H1 (cell line): Measurements from ENCODE around the gene ATP6AP1. TPM values are rescaled to one million over a fixed set of nuclear protein-coding genes. Genes with fewer than 3 reads are reported as not detected.

Experiments used
- CTCF ChIA-PET: fragments of 300-600 bp; sonication (Branson Sonifier 250); formaldehyde crosslinking; loops from one replicate; lab custom pipeline; 2021; ENCODE audit not compliant: partially characterized antibody; lab: Charles Lee
- POLR2A ChIA-PET: fragments of 300-600 bp; sonication (Branson Sonifier 250); formaldehyde crosslinking; loops from one replicate; lab custom pipeline; 2021; ENCODE audit warnings: inconsistent platforms; ENCODE audit not compliant: partially characterized antibody; lab: Charles Lee
- DNase-seq, 2 experiments: peaks; one replicate each; pipeline versions ENCODE4 v3.0.0 to v3.0.0-alpha.2; 2010 to 2022; ENCODE audit warnings: low spot score in 2 of 2, low read depth in 1 of 2, mixed read lengths in 1 of 2
- FAIRE-seq: peaks from 2 replicates; lab custom pipeline; 2011; peaks lifted over from hg19 to GRCh38; lab: Jason Lieb, UNC
- H2AFZ ChIP-seq: 2 replicates; pipeline ENCODE4 v1.8.1; 2012; ENCODE audit warnings: low read length, inconsistent platforms
- H2AK5ac ChIP-seq: 2 replicates; pipeline ENCODE4 v1.6.1; 2013; ENCODE audit warnings: low read depth, low read length
- H2BK120ac ChIP-seq: replicated peaks from 2 replicates; pipeline ENCODE3; 2013; ENCODE audit warnings: low read depth, low read length, inconsistent platforms
- H2BK12ac ChIP-seq: 2 replicates; pipeline ENCODE4 v1.6.1; 2013; ENCODE audit warnings: low read depth, low read length
- H2BK15ac ChIP-seq: 2 replicates; pipeline ENCODE4 v1.6.1; 2013; ENCODE audit warnings: low read length
- H2BK20ac ChIP-seq: 2 replicates; pipeline ENCODE4 v1.6.1; 2013; ENCODE audit warnings: low read length
- H2BK5ac ChIP-seq: 2 replicates; pipeline ENCODE4 v1.6.1; 2013; ENCODE audit warnings: low read depth, low read length
- H3K14ac ChIP-seq: 2 replicates; pipeline ENCODE4 v1.6.1; 2013; ENCODE audit warnings: inconsistent platforms; ENCODE audit not compliant: insufficient read length
- H3K18ac ChIP-seq: 2 replicates; pipeline ENCODE4 v1.6.1; 2013; ENCODE audit warnings: low read length; ENCODE audit errors: extremely low read depth
- H3K23ac ChIP-seq: 2 replicates; pipeline ENCODE4 v1.6.1; 2013; ENCODE audit warnings: inconsistent platforms; ENCODE audit not compliant: insufficient read length
- H3K23me2 ChIP-seq: 2 replicates; pipeline ENCODE4 v1.6.1; 2013; ENCODE audit warnings: low read depth, low read length
- H3K27ac ChIP-seq: 2 replicates; pipeline ENCODE4 v1.6.1; 2011; ENCODE audit warnings: low read depth, low read length, inconsistent platforms
- H3K27me3 ChIP-seq, 4 experiments: replicated peaks in 1 of 4; 1 replicate in 1 of 4; 2 replicates in 3 of 4; pipeline versions ENCODE4 v1.6.1 to v1.8.1; 2011 to 2013; ENCODE audit warnings: low read length in 3 of 4, mild to moderate bottlenecking in 3 of 4, inconsistent platforms in 2 of 4, mixed read lengths in 2 of 4, moderate library complexity in 1 of 4; ENCODE audit not compliant: control insufficient read depth in 3 of 4, insufficient read depth in 3 of 4; ENCODE audit errors: extremely low read depth in 1 of 4
- H3K36me3 ChIP-seq, 4 experiments: 2 replicates each; pipeline versions ENCODE4 v1.6.1 to v1.8.1; 2011 to 2013; ENCODE audit warnings: mild to moderate bottlenecking in 4 of 4, low read length in 3 of 4, moderate library complexity in 2 of 4, control low read depth in 1 of 4, inconsistent platforms in 1 of 4; ENCODE audit not compliant: insufficient read depth in 4 of 4, control insufficient read depth in 2 of 4
- H3K4ac ChIP-seq: replicated peaks from 2 replicates; pipeline ENCODE3; 2013; ENCODE audit warnings: low read length, low read depth, mixed read lengths, inconsistent platforms; ENCODE audit not compliant: insufficient read length
- H3K4me1 ChIP-seq, 4 experiments: replicated peaks in 1 of 4; 1 replicate in 1 of 4; 2 replicates in 3 of 4; pipeline versions ENCODE4 v1.6.1 to v1.8.1; 2011 to 2013; ENCODE audit warnings: low read length in 3 of 4, inconsistent platforms in 2 of 4, mixed read lengths in 1 of 4; ENCODE audit not compliant: insufficient read depth in 4 of 4, control insufficient read depth in 3 of 4
- H3K4me2 ChIP-seq, 2 experiments: 2 replicates each; pipeline versions ENCODE4 v1.6.1 to v1.8.1; 2011 to 2013; ENCODE audit warnings: low read depth in 2 of 2, low read length in 2 of 2, control low read depth in 1 of 2, inconsistent platforms in 1 of 2, mild to moderate bottlenecking in 1 of 2; ENCODE audit not compliant: insufficient read depth in 1 of 2
- H3K4me3 ChIP-seq, 4 experiments: fragments of 200-600, 300-600 bp in 1 of 4; sonication (generic), shearing (Covaris generic), sonication (Bioruptor Twin) in 1 of 4; 2 replicates each; pipeline versions ENCODE4 v1.5.1 to v1.8.1; 2011 to 2016; ENCODE audit warnings: low read length in 4 of 4, low read depth in 3 of 4, control low read depth in 2 of 4, inconsistent platforms in 2 of 4, mild to moderate bottlenecking in 2 of 4, mixed read lengths in 1 of 4, moderate library complexity in 1 of 4; ENCODE audit not compliant: insufficient read depth in 2 of 4; ENCODE audit errors: extremely low read depth in 1 of 4
- H3K56ac ChIP-seq: replicated peaks from 2 replicates; pipeline ENCODE3; 2013; ENCODE audit warnings: low read depth, mild to moderate bottlenecking, mixed read lengths, low read length, inconsistent platforms; ENCODE audit not compliant: insufficient read length
- H3K79me1 ChIP-seq: 2 replicates; pipeline ENCODE4 v1.6.1; 2013; ENCODE audit warnings: low read depth, low read length, control low read depth
- H3K79me2 ChIP-seq, 2 experiments: 2 replicates each; pipeline versions ENCODE4 v1.6.1 to v1.8.1; 2012 to 2013; ENCODE audit warnings: low read length in 2 of 2, mild to moderate bottlenecking in 2 of 2, inconsistent platforms in 1 of 2; ENCODE audit not compliant: insufficient read depth in 2 of 2, control insufficient read depth in 1 of 2
- H3K9ac ChIP-seq, 4 experiments: replicated peaks in 1 of 4; 1 replicate in 1 of 4; 2 replicates in 3 of 4; pipeline versions ENCODE4 v1.6.1 to v1.8.1; 2011 to 2013; ENCODE audit warnings: low read depth in 3 of 4, low read length in 3 of 4, control low read depth in 2 of 4, mild to moderate bottlenecking in 2 of 4, moderate library complexity in 2 of 4, inconsistent platforms in 1 of 4; ENCODE audit errors: extremely low read depth in 1 of 4
- H3K9me3 ChIP-seq, 2 experiments: 2 replicates each; pipeline versions ENCODE4 v1.6.1 to v1.8.1; 2012 to 2013; ENCODE audit warnings: mild to moderate bottlenecking in 2 of 2, moderate library complexity in 2 of 2, control low read depth in 1 of 2, inconsistent platforms in 1 of 2, low read depth in 1 of 2, low read length in 1 of 2, mixed read lengths in 1 of 2; ENCODE audit not compliant: insufficient read depth in 2 of 2
- H4K20me1 ChIP-seq, 2 experiments: replicated peaks in 1 of 2; 2 replicates each; pipeline versions ENCODE3 to v1.8.1; 2011 to 2013; ENCODE audit warnings: inconsistent platforms in 2 of 2, low read length in 2 of 2, mild to moderate bottlenecking in 1 of 2; ENCODE audit not compliant: insufficient read depth in 2 of 2, control insufficient read depth in 1 of 2
- H4K5ac ChIP-seq: 2 replicates; pipeline ENCODE4 v1.6.1; 2013; ENCODE audit warnings: low read length, low read depth, mixed read lengths, inconsistent platforms; ENCODE audit not compliant: insufficient read length
- H4K8ac ChIP-seq: 2 replicates; pipeline ENCODE4 v1.8.0; 2013; ENCODE audit warnings: mild to moderate bottlenecking, moderate library complexity, low read length, inconsistent platforms; ENCODE audit not compliant: insufficient read depth; ENCODE audit errors: extremely low read depth
- H4K91ac ChIP-seq: replicated peaks from 2 replicates; pipeline ENCODE3; 2013; ENCODE audit warnings: low read length, mixed read lengths, inconsistent platforms; ENCODE audit not compliant: insufficient read length
- EP300 ChIP-seq, 2 experiments: IDR thresholded peaks; 1 replicate in 1 of 2; 2 replicates in 1 of 2; pipeline ENCODE4 v1.6.1; 2011 to 2012; ENCODE audit warnings: low read depth in 2 of 2, low read length in 2 of 2, mild to moderate bottlenecking in 2 of 2, borderline replicate concordance in 1 of 2, inconsistent platforms in 1 of 2, moderate library complexity in 1 of 2
- POLR2A ChIP-seq, 2 experiments: IDR thresholded peaks; 1 replicate in 1 of 2; 2 replicates in 1 of 2; pipeline ENCODE4 v1.6.1; 2011; ENCODE audit warnings: low read depth in 2 of 2, low read length in 2 of 2, mild to moderate bottlenecking in 2 of 2; ENCODE audit errors: control extremely low read depth in 1 of 2
- RBBP5 ChIP-seq: IDR thresholded peaks from 2 replicates; pipeline ENCODE4 v1.7.1; 2012; ENCODE audit warnings: low read depth, mild to moderate bottlenecking, inconsistent platforms, low read length, moderate library complexity, borderline replicate concordance
- SP1 ChIP-seq: IDR thresholded peaks from 2 replicates; pipeline ENCODE4 v1.6.1; 2011; ENCODE audit warnings: low read depth, low read length
- TEAD4 ChIP-seq: IDR thresholded peaks from 2 replicates; pipeline ENCODE4 v1.6.1; 2012; ENCODE audit warnings: low read depth, low read length, inconsistent platforms, mixed read lengths
- WGBS, 2 experiments: shearing (Covaris generic) in 1 of 2; methylation state at CpG; one replicate each; pipeline versions ENCODE4 v1.1.6 to v1.1.7; 2013 to 2015; ENCODE audit warnings: low lambda C conversion rate in 2 of 2, mixed read lengths in 2 of 2, inconsistent platforms in 1 of 2, low coverage in 1 of 2, missing lambda C conversion rate in 1 of 2; ENCODE audit not compliant: insufficient replicate concordance in 2 of 2, insufficient coverage in 1 of 2, insufficient read length in 1 of 2; ENCODE audit errors: extremely low coverage in 1 of 2, missing lambda C conversion rate in 1 of 2; 5-methylcytosine and 5-hydroxymethylcytosine counted together
- polyA plus RNA-seq, 7 experiments: library from polyadenylated mRNA; depleted of rRNA in 3 of 7; stranded (reverse) in 5 of 7; unstranded in 2 of 7; fragments of >200 nt in 5 of 7; fragments of 200-250 nt in 2 of 7; gene quantifications; 1 replicate in 5 of 7; 2 replicates in 1 of 7; 4 replicates in 1 of 7; pipeline versions ENCODE4 v1.2.1 to v1.2.3, GENCODE V29; 2011 to 2013; ENCODE audit warnings: missing spikeins in 2 of 7, mixed read lengths in 2 of 7
- total RNA-seq: library from RNA; stranded (reverse); fragmentation: NEBNext Ultra II Directional; extraction: Animal tissue kit (Norgen Biotek cat#: 25700); gene quantifications from 2 replicates; pipeline ENCODE4 v1.2.1, GENCODE V29; 2021
- TF ChIP-seq, protein P1 (sequence below), 3 experiments: IDR thresholded peaks; 1 replicate in 2 of 3; 2 replicates in 1 of 3; pipeline versions ENCODE4 v1.5.1 to v1.6.1; 2011; ENCODE audit warnings: low read length in 3 of 3, mild to moderate bottlenecking in 3 of 3, inconsistent platforms in 2 of 3, low read depth in 1 of 3, moderate library complexity in 1 of 3; ENCODE audit not compliant: insufficient read depth in 1 of 3; ENCODE audit errors: control extremely low read depth in 1 of 3
- TF ChIP-seq, protein P2 (sequence below): IDR thresholded peaks from 2 replicates; pipeline ENCODE4 v1.6.1; 2012; ENCODE audit warnings: inconsistent platforms

Gene ATP6AP1
- total and polyA plus RNA-seq, 2 of the 8 experiments (the other 6 are each of a cell fraction or from before 2014, with no cell fraction given) = 44.6 to 80.8 TPM

DNA sequence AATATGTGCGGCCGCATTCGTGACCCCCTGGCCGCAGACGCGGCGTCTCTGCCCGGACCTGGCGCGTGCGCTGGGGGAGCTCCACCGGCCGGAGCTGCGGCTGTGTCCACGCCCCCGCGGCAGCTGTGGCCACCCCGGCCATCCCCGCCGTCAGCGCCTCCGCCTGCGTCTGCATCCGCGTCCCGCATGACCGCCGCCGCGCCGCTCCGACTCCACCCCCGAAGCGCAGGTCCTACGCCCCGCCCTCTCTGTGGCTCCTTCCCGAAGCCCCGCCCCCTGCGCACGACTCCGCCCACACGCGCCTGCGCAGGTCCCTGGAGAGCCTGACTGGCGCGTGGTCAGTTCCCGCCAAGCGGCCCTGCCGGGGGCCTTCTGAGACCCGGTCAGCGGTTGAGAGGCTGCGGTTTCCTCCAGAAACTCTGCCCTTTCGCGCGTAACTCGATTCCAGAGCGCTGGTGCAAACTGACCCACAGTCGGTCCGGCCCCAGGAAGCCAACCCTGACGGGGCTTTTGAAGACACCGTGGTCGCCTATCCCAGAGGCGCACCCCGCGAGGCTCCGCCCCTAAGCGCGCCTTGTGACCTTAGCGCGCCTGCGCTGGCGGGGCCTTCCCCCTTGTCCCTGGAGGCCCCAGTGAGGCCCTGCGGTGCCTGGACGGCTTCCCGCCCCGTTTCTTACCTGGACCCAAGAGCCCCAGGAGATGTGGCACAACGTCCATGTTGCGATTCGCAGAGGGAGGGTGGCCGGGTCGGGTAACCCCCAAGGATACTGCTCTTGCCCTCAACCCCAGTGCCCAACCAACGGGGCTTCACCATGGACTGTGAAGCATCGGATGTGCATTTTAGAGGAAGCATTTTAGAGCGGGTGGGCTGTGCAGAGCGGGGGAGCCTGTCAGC lies 50.5 kb downstream of the ATP6AP1 start, which contains the start of gene LAGE3:
LAGE3 (minus strand) TSS at position 554 of the 895 bp plus-strand sequence; CDS start at position 188, 366 bp downstream.
- H3K79me1 ChIP-seq = no peaks in the 10 kb centered on the region
- H3K4me3 ChIP-seq = peak within 1 kb of the TSS; percentile 45 to 66 (median 55)
- no peak within 1 kb of the TSS for H2BK120ac ChIP-seq
- H3K79me2 ChIP-seq = no peaks in the 10 kb centered on the region
- H3K36me3 ChIP-seq = no peaks in the 10 kb centered on the region; a peak in 1 of 8 replicates
- H2BK12ac ChIP-seq = no peak within 1 kb of the TSS
- no peaks in the 10 kb centered on the region for H3K27me3 ChIP-seq
- H4K91ac ChIP-seq = no peak within 1 kb of the TSS
- CTCF ChIA-PET = interaction anchor here (0.6 kb wide), 2 partner anchors 53 to 68 kb away, joined by 3 read pairs; no protein-coding TSS in a partner anchor
- peak within 1 kb of the TSS; percentile 89; the same call in 1 of the 2 replicates for H2AFZ ChIP-seq
- H3K4me2 ChIP-seq = peak within 1 kb of the TSS; percentile 66 to 71
- WGBS, 2 experiments = 13% methylated on average over 14 of the region's 85 CpGs; no CpG with 5 or more reads in 1 of the 2 experiments
- H4K8ac ChIP-seq = peak within 1 kb of the TSS; percentile 82; the same call in 1 of the 2 replicates
- H3K23ac ChIP-seq = no peak within 1 kb of the TSS
- no peaks in the 10 kb centered on the region for H4K20me1 ChIP-seq
- no peak within 1 kb of the TSS for H2BK20ac ChIP-seq
- no peaks in the 10 kb centered on the region for H3K9me3 ChIP-seq
- peak; percentile 57 to 97 for DNase-seq
- no peak within 1 kb of the TSS for H3K14ac ChIP-seq
- H3K56ac ChIP-seq = no peak within 1 kb of the TSS
- no peak within 1 kb of the TSS; the same call in 1 of the 2 replicates for H2BK5ac ChIP-seq
- no peak within 1 kb of the TSS for H3K4ac ChIP-seq
- H3K9ac ChIP-seq = peak within 1 kb of the TSS in 2 of 4 experiments; percentile 34 to 48; a peak in 3 of 7 replicates
- peak within 1 kb of the TSS; percentile 77; the same call in 1 of the 2 replicates for H3K27ac ChIP-seq
- peak; percentile 7 for FAIRE-seq
- H4K5ac ChIP-seq = peak within 1 kb of the TSS; percentile 89
- H3K4me1 ChIP-seq = peaks cover 0 to 6% (median 0%) of the 10 kb centered on the region in 4 experiments; a peak in 1 of 7 replicates
- 0 out of 2 replicates have a peak, but pooled peaks cover 3% of the 10 kb centered on the region for H3K23me2 ChIP-seq
- H2AK5ac ChIP-seq = no peak within 1 kb of the TSS
- peak within 1 kb of the TSS; percentile 71 for H3K18ac ChIP-seq
- POLR2A ChIA-PET = interaction anchor here (0.7 to 1.9 kb wide), 9 partner anchors 11 to 81 kb away, joined by 3 to 6 read pairs (median 4); partner anchors contain the start of genes FAM50A and SLC10A3
- no peak within 1 kb of the TSS for H2BK15ac ChIP-seq
- peak; percentile 64 for TF ChIP-seq SP1
- TF ChIP-seq POLR2A (IDR thresholded peaks at IDR 0.05; ENCODE audit: control extremely low read depth in 1 of 2, low read depth in 2 of 2, low read length in 2 of 2) = peak in 1 of 2 experiments; percentile 62; a peak in 2 of 3 replicates
- TF ChIP-seq EP300 (IDR thresholded peaks at IDR 0.05; ENCODE audit: borderline replicate concordance in 1 of 2, low read depth in 2 of 2, low read length in 2 of 2) = no peak
- TF ChIP-seq RBBP5 = no peak
- TF ChIP-seq, protein P1, sequence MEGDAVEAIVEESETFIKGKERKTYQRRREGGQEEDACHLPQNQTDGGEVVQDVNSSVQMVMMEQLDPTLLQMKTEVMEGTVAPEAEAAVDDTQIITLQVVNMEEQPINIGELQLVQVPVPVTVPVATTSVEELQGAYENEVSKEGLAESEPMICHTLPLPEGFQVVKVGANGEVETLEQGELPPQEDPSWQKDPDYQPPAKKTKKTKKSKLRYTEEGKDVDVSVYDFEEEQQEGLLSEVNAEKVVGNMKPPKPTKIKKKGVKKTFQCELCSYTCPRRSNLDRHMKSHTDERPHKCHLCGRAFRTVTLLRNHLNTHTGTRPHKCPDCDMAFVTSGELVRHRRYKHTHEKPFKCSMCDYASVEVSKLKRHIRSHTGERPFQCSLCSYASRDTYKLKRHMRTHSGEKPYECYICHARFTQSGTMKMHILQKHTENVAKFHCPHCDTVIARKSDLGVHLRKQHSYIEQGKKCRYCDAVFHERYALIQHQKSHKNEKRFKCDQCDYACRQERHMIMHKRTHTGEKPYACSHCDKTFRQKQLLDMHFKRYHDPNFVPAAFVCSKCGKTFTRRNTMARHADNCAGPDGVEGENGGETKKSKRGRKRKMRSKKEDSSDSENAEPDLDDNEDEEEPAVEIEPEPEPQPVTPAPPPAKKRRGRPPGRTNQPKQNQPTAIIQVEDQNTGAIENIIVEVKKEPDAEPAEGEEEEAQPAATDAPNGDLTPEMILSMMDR (IDR thresholded peaks at IDR 0.05; ENCODE audit: control extremely low read depth in 1 of 3, insufficient read depth in 1 of 3, low read depth in 1 of 3, low read length in 3 of 3) = no peak
- no peak for TF ChIP-seq TEAD4
- TF ChIP-seq, protein P2, sequence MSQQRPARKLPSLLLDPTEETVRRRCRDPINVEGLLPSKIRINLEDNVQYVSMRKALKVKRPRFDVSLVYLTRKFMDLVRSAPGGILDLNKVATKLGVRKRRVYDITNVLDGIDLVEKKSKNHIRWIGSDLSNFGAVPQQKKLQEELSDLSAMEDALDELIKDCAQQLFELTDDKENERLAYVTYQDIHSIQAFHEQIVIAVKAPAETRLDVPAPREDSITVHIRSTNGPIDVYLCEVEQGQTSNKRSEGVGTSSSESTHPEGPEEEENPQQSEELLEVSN = peak; percentile 99
